MM.1S (cell line): Measurements from ENCODE around the gene CTRB1.

Source experiments
- EZH2 ChIP-seq: fragments of 300-600 bp; sonication (generic); optimal IDR thresholded peaks from 2 replicates; pipeline ENCODE3; 2017; ENCODE audit warnings: low read depth, mild to moderate bottlenecking, antibody characterized with exemption, low read length, mixed read lengths
- EZH2phosphoT487 ChIP-seq: fragments of 300-600 bp; sonication (generic); IDR thresholded peaks from 2 replicates; pipeline ENCODE4 v1.6.1; 2018; ENCODE audit warnings: antibody characterized with exemption, low read length
- TF ChIP-seq, protein P1 (sequence below): fragments of 300-600 bp; sonication (generic); IDR thresholded peaks from 2 replicates; pipeline ENCODE4 v1.5.1; 2016; ENCODE audit warnings: antibody characterized with exemption, low read length, mixed read lengths

DNA sequence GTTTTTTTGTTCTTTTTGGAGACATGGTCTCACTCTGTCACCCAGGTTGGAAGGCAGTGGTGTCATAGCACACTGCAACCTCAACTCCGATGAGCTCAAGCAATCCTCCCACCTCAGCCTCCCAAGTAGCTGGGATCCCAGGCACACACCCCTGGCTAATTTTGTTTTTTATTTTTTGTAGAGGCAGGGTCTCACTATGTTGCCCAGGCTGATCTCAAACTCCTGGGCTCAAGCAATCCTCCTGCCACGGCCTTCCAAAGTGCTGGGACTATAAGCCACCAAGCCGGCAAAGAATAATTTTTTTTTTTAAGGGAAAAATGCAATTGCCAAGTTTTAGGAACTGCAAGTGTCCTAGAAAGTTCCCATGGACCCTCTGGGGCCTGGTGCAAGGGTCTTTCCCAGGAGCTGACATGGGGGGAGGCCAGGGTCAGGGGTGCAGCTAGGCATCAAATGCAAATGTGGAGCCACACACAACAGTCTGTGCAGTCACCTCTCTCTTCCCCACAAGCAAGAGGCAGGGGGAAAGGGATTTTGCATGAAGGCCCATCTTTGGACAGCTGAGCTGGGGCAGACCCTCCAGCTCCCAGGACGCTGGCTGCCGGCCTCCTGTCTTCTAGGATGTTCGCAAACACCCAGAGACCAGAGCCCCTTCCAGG is 52.8 kb downstream of the CTRB1 start:
- TF ChIP-seq, protein P1, sequence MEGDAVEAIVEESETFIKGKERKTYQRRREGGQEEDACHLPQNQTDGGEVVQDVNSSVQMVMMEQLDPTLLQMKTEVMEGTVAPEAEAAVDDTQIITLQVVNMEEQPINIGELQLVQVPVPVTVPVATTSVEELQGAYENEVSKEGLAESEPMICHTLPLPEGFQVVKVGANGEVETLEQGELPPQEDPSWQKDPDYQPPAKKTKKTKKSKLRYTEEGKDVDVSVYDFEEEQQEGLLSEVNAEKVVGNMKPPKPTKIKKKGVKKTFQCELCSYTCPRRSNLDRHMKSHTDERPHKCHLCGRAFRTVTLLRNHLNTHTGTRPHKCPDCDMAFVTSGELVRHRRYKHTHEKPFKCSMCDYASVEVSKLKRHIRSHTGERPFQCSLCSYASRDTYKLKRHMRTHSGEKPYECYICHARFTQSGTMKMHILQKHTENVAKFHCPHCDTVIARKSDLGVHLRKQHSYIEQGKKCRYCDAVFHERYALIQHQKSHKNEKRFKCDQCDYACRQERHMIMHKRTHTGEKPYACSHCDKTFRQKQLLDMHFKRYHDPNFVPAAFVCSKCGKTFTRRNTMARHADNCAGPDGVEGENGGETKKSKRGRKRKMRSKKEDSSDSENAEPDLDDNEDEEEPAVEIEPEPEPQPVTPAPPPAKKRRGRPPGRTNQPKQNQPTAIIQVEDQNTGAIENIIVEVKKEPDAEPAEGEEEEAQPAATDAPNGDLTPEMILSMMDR = no peak
- TF ChIP-seq EZH2 (no peak), EZH2phosphoT487 (no peak)
